Panc1 (cell line): ENCODE measurements around the gene PDE3A. TPM values are rescaled to one million over a fixed set of nuclear protein-coding genes. Genes with fewer than 3 reads are reported as not detected.

ENCODE experiments used
- ATAC-seq: fragments of 200-7000 bp; cut with Tn5 transposase; 2 replicates; pipeline ENCODE4 v1.9.1; 2020; ENCODE audit warnings: mild to moderate bottlenecking, moderate library complexity
- BruUV-seq: library from RNA; stranded (reverse); fragments of 400-500 nt; replicated peaks from 2 replicates; lab custom pipeline; 2021; lab: Mats Ljungman, UMichigan
- CTCF ChIA-PET: fragments of 300-600 bp; sonication (Branson Sonifier 250); formaldehyde crosslinking; loops from one replicate; lab custom pipeline; 2022; ENCODE audit warnings: antibody characterized with exemption; lab: Charles Lee
- POLR2A ChIA-PET: fragments of 300-600 bp; sonication (Branson Sonifier 250); formaldehyde crosslinking; loops from one replicate; lab custom pipeline; 2022; ENCODE audit warnings: antibody characterized with exemption; lab: Charles Lee
- DNase-seq: peaks from one replicate; pipeline ENCODE4 v3.0.0-alpha.2; 2010; ENCODE audit warnings: low read depth, low spot score
- H3K27ac ChIP-seq: 2 replicates; pipeline ENCODE4 v1.5.1; 2011; ENCODE audit warnings: mild to moderate bottlenecking, low read length, inconsistent platforms
- H3K27me3 ChIP-seq: fragments of 200-500 bp; sonication (Bioruptor generic); 2 replicates; pipeline ENCODE4 v1.6.0; 2014; ENCODE audit warnings: low read length, inconsistent platforms; ENCODE audit not compliant: control insufficient read depth, insufficient read depth
- H3K36me3 ChIP-seq: fragments of 200-500 bp; sonication (Bioruptor generic); 2 replicates; pipeline ENCODE4 v1.5.1; 2014; ENCODE audit warnings: inconsistent platforms, mild to moderate bottlenecking, low read length, moderate library complexity; ENCODE audit not compliant: control insufficient read depth, insufficient read depth
- H3K4me1 ChIP-seq: 2 replicates; pipeline ENCODE4 v1.5.1; 2011; ENCODE audit warnings: inconsistent platforms, mild to moderate bottlenecking, low read length, moderate library complexity; ENCODE audit not compliant: control insufficient read depth, insufficient read depth
- H3K4me3 ChIP-seq, 2 experiments: 2 replicates each; pipeline ENCODE4 v1.5.1; 2011 to 2012; ENCODE audit warnings: low read depth in 2 of 2, low read length in 2 of 2, mild to moderate bottlenecking in 2 of 2, inconsistent platforms in 1 of 2, moderate library complexity in 1 of 2
- H3K9me3 ChIP-seq: fragments of 200-500 bp; sonication (Bioruptor generic); 2 replicates; pipeline ENCODE4 v1.5.1; 2014; ENCODE audit warnings: low read depth, mild to moderate bottlenecking, inconsistent platforms, low read length, moderate library complexity; ENCODE audit not compliant: control insufficient read depth, insufficient read depth
- CTCF ChIP-seq: fragments of 450-650 bp; IDR thresholded peaks from 2 replicates; pipeline ENCODE4 v1.5.1; 2017; ENCODE audit warnings: mild to moderate bottlenecking
- POLR2AphosphoS5 ChIP-seq: IDR thresholded peaks from 2 replicates; pipeline ENCODE4 v1.6.1; 2012; ENCODE audit warnings: mild to moderate bottlenecking, low read depth, low read length, moderate library complexity
- REST ChIP-seq, 2 experiments: IDR thresholded peaks; 2 replicates each; pipeline ENCODE4 v1.6.1; 2011 to 2012; ENCODE audit warnings: low read depth in 2 of 2, control low read depth in 1 of 2, low read length in 1 of 2, mild to moderate bottlenecking in 1 of 2, moderate library complexity in 1 of 2; ENCODE audit not compliant: insufficient read depth in 1 of 2
- SIN3A ChIP-seq: IDR thresholded peaks from 2 replicates; pipeline ENCODE4 v1.6.1; 2012; ENCODE audit warnings: low read depth, mild to moderate bottlenecking, low read length, moderate library complexity, borderline replicate concordance; ENCODE audit not compliant: insufficient read depth
- TCF7L2 ChIP-seq: IDR thresholded peaks from 2 replicates; pipeline ENCODE4 v1.6.1; 2011; ENCODE audit warnings: mild to moderate bottlenecking, low read depth, low read length, inconsistent platforms
- in situ Hi-C: cut with HindIII; loops from 2 replicates; pipeline ENCODE4 v1.10.0; 2016; ENCODE audit warnings: low sequenced_read_pairs, low pct_unique_long_range_greater_than_20kb
- intact Hi-C: fragments of 100-400 bp; cut with micrococcal nuclease; formaldehyde crosslinking; loops from one replicate; pipeline ENCODE4 v1.10.0; 2022; ENCODE audit not compliant: unreplicated experiment
- total RNA-seq: library from RNA; stranded (reverse); gene quantifications from one replicate; pipeline ENCODE4 v1.2.1, GENCODE V29; 2021; ENCODE audit not compliant: unreplicated experiment

The PDE3A gene
- total RNA-seq, 1 experiment from 2014 or later, result 0.03 TPM

GRCh38 chr12:20395791-20396550 lies 27.6 kb downstream of the PDE3A start:
- TF ChIP-seq SIN3A, result no peak
- Histone ChIP-seq H3K4me1 (no peaks in the 10 kb centered on the region), H3K27ac (no peak overlapping the region), H3K36me3 (no peaks in the 10 kb centered on the region), H3K27me3 (no peaks in the 10 kb centered on the region), H3K9me3 (no peaks in the 10 kb centered on the region), H3K4me3 (no peak overlapping the region)
- ATAC-seq, result no peak
- ChIA-PET POLR2A (no interaction called here), CTCF (no interaction called here)
- intact Hi-C loops, result no loop called here
- no peak for DNase-seq
- BruUV-seq, result no TSS peak
- in situ Hi-C loops, result no loop called here

- CTCF ChIA-PET, result no interaction called here
- ATAC-seq, result no peak
- intact Hi-C loops, result no loop called here
- no peaks in the 10 kb centered on the region for H3K27me3 ChIP-seq
- BruUV-seq, result no TSS peak
- H3K4me3 ChIP-seq, result no peak overlapping the region
- no peak for DNase-seq
- TF ChIP-seq REST (IDR thresholded peaks at IDR 0.05; ENCODE audit: insufficient read depth in 1 of 2, low read depth in 2 of 2, low read length in 1 of 2) (no peak), CTCF (no peak), POLR2AphosphoS5 (no peak), TCF7L2 (no peak), SIN3A (no peak)
- H3K9me3 ChIP-seq, result no peaks in the 10 kb centered on the region
- H3K36me3 ChIP-seq, result no peaks in the 10 kb centered on the region
- POLR2A ChIA-PET, result no interaction called here
- in situ Hi-C loops, result no loop called here
- H3K4me1 ChIP-seq, result no peaks in the 10 kb centered on the region
- H3K27ac ChIP-seq, result no peak overlapping the region
Observed at GRCh38 chr12:20398686-20399085, 30.3 kb downstream of the PDE3A start.

GRCh38 chr12:20400003-20400402 lies 31.7 kb downstream of the PDE3A start:
- no peaks in the 10 kb centered on the region for H3K27me3 ChIP-seq
- no TSS peak for BruUV-seq
- TF ChIP-seq POLR2AphosphoS5, result no peak
- TF ChIP-seq SIN3A, result no peak
- TF ChIP-seq CTCF, result no peak
- no peak for TF ChIP-seq REST (IDR thresholded peaks at IDR 0.05; ENCODE audit: insufficient read depth in 1 of 2, low read depth in 2 of 2, low read length in 1 of 2)
- TF ChIP-seq TCF7L2, result no peak
- no peaks in the 10 kb centered on the region for H3K9me3 ChIP-seq
- in situ Hi-C loops, result no loop called here
- intact Hi-C loops, result no loop called here
- ChIA-PET CTCF (no interaction called here), POLR2A (no interaction called here)
- no peaks in the 10 kb centered on the region for H3K4me1 ChIP-seq
- ATAC-seq (no peak), DNase-seq (no peak)
- H3K27ac ChIP-seq, result no peak overlapping the region
- no peak overlapping the region for H3K4me3 ChIP-seq
- no peaks in the 10 kb centered on the region for H3K36me3 ChIP-seq
